Measurements from ENCODE around the gene SPSB3. TPM values are rescaled to one million over a fixed set of nuclear protein-coding genes. Genes with fewer than 3 reads are reported as not detected.

The SPSB3 gene
- total and polyA plus RNA-seq, 2 of the 13 experiments (the other 11 are each of a cell fraction or from before 2014, with no cell fraction given): 13.2 to 21.9 TPM

DNA sequence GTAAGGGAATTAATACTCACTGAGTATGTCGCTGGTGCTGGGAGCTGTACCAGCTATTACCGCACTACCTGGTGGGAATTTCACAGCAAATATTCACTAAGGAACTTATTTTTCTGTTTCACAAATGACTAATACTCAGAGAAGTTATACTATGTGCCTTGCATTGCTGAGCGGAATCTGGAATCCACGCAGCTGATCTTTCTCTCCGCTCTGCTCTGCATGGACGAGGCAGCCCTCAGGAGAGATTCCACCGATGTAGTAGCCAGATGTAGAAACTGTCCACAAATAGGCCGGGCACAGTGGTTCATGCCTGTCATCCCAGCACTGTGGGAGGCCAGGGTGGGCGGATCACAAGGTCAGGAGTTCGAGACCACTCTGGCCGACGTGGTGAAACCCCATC, 28.2 kb downstream of the SPSB3 start:
- POLR2A ChIA-PET: no interaction called here
- in situ Hi-C loops (cut with HindIII; ENCODE audit: extremely low pct_ligation_motif_present, low pct_unique_long_range_greater_than_20kb): no loop called here
- H3K4me3 ChIP-seq (replicated peaks in 1 of 3; ENCODE audit: insufficient read depth in 1 of 3, low read depth in 2 of 3, low read length in 3 of 3): no peak overlapping the region
- H3K9me3 ChIP-seq (ENCODE audit: low read length): no peaks in the 10 kb centered on the region
- TF ChIP-seq, protein P1, sequence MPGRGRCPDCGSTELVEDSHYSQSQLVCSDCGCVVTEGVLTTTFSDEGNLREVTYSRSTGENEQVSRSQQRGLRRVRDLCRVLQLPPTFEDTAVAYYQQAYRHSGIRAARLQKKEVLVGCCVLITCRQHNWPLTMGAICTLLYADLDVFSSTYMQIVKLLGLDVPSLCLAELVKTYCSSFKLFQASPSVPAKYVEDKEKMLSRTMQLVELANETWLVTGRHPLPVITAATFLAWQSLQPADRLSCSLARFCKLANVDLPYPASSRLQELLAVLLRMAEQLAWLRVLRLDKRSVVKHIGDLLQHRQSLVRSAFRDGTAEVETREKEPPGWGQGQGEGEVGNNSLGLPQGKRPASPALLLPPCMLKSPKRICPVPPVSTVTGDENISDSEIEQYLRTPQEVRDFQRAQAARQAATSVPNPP (CRISPR knock-in tag; IDR thresholded peaks at IDR 0.05): no peak
- TF ChIP-seq, protein P2, sequence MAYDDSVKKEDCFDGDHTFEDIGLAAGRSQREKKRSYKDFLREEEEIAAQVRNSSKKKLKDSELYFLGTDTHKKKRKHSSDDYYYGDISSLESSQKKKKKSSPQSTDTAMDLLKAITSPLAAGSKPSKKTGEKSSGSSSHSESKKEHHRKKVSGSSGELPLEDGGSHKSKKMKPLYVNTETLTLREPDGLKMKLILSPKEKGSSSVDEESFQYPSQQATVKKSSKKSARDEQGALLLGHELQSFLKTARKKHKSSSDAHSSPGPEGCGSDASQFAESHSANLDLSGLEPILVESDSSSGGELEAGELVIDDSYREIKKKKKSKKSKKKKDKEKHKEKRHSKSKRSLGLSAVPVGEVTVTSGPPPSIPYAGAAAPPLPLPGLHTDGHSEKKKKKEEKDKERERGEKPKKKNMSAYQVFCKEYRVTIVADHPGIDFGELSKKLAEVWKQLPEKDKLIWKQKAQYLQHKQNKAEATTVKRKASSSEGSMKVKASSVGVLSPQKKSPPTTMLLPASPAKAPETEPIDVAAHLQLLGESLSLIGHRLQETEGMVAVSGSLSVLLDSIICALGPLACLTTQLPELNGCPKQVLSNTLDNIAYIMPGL (CRISPR knock-in tag; IDR thresholded peaks at IDR 0.05; ENCODE audit: borderline replicate concordance in 1 of 2, low read depth in 1 of 2): no peak
- TF ChIP-seq ZSCAN25 (CRISPR knock-in tag; IDR thresholded peaks at IDR 0.05) (no peak), POLR2AphosphoS2 (IDR thresholded peaks at IDR 0.05; ENCODE audit: low read depth, low read length) (no peak), ZEB1 (IDR thresholded peaks at IDR 0.05; ENCODE audit: insufficient replicate concordance, low read depth) (no peak), ADNP (CRISPR knock-in tag; IDR thresholded peaks at IDR 0.05) (no peak), PHF5A (CRISPR knock-in tag; IDR thresholded peaks at IDR 0.05; ENCODE audit: low read depth, unreplicated experiment) (no peak), ZNF577 (CRISPR knock-in tag; IDR thresholded peaks at IDR 0.05; ENCODE audit: borderline replicate concordance, low read depth) (no peak), SIN3A (IDR thresholded peaks at IDR 0.05; ENCODE audit: borderline replicate concordance, low read depth, low read length) (no peak), ZFP41 (CRISPR knock-in tag; IDR thresholded peaks at IDR 0.05; ENCODE audit: borderline replicate concordance) (no peak), MYNN (CRISPR knock-in tag; IDR thresholded peaks at IDR 0.05; ENCODE audit: low read depth) (no peak), ZNF556 (CRISPR knock-in tag; IDR thresholded peaks at IDR 0.05; ENCODE audit: borderline replicate concordance) (no peak)
- TF ChIP-seq, protein P3, sequence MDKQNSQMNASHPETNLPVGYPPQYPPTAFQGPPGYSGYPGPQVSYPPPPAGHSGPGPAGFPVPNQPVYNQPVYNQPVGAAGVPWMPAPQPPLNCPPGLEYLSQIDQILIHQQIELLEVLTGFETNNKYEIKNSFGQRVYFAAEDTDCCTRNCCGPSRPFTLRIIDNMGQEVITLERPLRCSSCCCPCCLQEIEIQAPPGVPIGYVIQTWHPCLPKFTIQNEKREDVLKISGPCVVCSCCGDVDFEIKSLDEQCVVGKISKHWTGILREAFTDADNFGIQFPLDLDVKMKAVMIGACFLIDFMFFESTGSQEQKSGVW (CRISPR knock-in tag; IDR thresholded peaks at IDR 0.05; ENCODE audit: borderline replicate concordance): no peak
- TF ChIP-seq, protein P4, sequence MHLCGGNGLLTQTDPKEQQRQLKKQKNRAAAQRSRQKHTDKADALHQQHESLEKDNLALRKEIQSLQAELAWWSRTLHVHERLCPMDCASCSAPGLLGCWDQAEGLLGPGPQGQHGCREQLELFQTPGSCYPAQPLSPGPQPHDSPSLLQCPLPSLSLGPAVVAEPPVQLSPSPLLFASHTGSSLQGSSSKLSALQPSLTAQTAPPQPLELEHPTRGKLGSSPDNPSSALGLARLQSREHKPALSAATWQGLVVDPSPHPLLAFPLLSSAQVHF (CRISPR knock-in tag; IDR thresholded peaks at IDR 0.05): no peak
- TF ChIP-seq, protein P5, sequence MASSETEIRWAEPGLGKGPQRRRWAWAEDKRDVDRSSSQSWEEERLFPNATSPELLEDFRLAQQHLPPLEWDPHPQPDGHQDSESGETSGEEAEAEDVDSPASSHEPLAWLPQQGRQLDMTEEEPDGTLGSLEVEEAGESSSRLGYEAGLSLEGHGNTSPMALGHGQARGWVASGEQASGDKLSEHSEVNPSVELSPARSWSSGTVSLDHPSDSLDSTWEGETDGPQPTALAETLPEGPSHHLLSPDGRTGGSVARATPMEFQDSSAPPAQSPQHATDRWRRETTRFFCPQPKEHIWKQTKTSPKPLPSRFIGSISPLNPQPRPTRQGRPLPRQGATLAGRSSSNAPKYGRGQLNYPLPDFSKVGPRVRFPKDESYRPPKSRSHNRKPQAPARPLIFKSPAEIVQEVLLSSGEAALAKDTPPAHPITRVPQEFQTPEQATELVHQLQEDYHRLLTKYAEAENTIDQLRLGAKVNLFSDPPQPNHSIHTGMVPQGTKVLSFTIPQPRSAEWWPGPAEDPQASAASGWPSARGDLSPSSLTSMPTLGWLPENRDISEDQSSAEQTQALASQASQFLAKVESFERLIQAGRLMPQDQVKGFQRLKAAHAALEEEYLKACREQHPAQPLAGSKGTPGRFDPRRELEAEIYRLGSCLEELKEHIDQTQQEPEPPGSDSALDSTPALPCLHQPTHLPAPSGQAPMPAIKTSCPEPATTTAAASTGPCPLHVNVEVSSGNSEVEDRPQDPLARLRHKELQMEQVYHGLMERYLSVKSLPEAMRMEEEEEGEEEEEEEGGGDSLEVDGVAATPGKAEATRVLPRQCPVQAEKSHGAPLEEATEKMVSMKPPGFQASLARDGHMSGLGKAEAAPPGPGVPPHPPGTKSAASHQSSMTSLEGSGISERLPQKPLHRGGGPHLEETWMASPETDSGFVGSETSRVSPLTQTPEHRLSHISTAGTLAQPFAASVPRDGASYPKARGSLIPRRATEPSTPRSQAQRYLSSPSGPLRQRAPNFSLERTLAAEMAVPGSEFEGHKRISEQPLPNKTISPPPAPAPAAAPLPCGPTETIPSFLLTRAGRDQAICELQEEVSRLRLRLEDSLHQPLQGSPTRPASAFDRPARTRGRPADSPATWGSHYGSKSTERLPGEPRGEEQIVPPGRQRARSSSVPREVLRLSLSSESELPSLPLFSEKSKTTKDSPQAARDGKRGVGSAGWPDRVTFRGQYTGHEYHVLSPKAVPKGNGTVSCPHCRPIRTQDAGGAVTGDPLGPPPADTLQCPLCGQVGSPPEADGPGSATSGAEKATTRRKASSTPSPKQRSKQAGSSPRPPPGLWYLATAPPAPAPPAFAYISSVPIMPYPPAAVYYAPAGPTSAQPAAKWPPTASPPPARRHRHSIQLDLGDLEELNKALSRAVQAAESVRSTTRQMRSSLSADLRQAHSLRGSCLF (CRISPR knock-in tag; IDR thresholded peaks at IDR 0.05; ENCODE audit: borderline replicate concordance): no peak
- H3K27me3 ChIP-seq (ENCODE audit: control insufficient read depth in 1 of 2, insufficient read depth in 2 of 2, low read length in 2 of 2): no peaks in the 10 kb centered on the region
- 93% methylated on average over 12 of the region's 12 CpGs for WGBS (ENCODE audit: low lambda C conversion rate)
- ATAC-seq (no peak), DNase-seq (ENCODE audit: low spot score) (no peak), FAIRE-seq (no peak)
- H3K9ac ChIP-seq (ENCODE audit: insufficient read depth, low read depth, low read length): no peak overlapping the region
- no peaks in the 10 kb centered on the region for H3K79me2 ChIP-seq (ENCODE audit: insufficient read depth, low read length)
- CTCF ChIA-PET (ENCODE audit: low intra/inter-chr PET ratio, low total read pairs): no interaction called here
- H3K36me3 ChIP-seq (replicated peaks in 1 of 2; ENCODE audit: control insufficient read depth in 1 of 2, insufficient read depth in 2 of 2, low read length in 2 of 2): peaks cover 10 to 44% of the 10 kb centered on the region in 2 experiments; a peak in 4 of 5 replicates
- no TSS peak for BruUV-seq (replicated peaks)
- no peaks in the 10 kb centered on the region for H4K20me1 ChIP-seq (ENCODE audit: insufficient read depth, low read length)
- H2AFZ ChIP-seq (ENCODE audit: low read length): no peak overlapping the region
- H3K4me1 ChIP-seq (ENCODE audit: insufficient read depth, low read length): peaks cover 10% of the 10 kb centered on the region
- H3K4me2 ChIP-seq (ENCODE audit: low read depth, low read length): no peak overlapping the region
- intact Hi-C loops (cut with micrococcal nuclease; ENCODE audit: unreplicated experiment): no loop called here
- H3K27ac ChIP-seq (ENCODE audit: extremely low read length, insufficient read depth, low read length): no peak overlapping the region

Data from HepG2 (cell line).